ENCODE results near the gene OXGR1.

DNA sequence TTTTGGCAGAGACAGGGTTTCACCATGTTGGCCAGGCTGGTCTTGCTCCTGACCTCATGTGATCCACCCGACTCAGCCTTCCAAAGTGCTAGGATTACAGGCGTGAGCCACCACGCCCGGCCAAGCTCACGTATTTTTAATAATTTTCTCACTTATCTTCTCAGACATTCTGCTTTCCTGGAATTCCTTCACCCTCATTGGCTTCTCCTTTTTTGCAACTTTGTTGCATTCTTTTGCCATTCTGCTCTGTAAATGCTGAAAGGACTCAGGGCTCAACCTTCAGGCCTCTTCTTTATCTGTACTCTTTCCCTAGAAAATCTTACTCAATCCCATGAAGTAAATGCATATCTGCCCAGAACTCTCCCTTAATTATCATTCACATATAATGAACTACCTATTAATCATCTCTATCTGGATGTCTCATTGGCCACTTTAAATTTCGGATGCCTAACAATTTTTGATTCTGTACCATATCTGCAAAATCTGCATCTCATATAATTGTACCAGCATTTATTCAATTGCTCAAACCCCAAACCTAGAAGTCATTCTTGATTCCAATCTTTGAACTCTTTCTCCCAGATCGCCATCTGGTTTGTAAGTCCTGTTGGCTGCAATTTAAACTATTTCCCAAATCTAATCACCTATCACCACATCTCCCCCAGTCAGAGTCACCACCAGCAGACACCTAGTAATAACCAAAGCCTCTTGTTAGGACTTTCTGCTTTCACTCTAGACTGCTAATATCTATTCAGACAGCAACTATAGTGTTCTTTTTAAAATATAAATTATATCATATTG is 18.2 kb upstream of the OXGR1 start:
- TF ChIP-seq POLR2AphosphoS5 (IDR thresholded peaks at IDR 0.05) = no peak
- TF ChIP-seq, protein P1, sequence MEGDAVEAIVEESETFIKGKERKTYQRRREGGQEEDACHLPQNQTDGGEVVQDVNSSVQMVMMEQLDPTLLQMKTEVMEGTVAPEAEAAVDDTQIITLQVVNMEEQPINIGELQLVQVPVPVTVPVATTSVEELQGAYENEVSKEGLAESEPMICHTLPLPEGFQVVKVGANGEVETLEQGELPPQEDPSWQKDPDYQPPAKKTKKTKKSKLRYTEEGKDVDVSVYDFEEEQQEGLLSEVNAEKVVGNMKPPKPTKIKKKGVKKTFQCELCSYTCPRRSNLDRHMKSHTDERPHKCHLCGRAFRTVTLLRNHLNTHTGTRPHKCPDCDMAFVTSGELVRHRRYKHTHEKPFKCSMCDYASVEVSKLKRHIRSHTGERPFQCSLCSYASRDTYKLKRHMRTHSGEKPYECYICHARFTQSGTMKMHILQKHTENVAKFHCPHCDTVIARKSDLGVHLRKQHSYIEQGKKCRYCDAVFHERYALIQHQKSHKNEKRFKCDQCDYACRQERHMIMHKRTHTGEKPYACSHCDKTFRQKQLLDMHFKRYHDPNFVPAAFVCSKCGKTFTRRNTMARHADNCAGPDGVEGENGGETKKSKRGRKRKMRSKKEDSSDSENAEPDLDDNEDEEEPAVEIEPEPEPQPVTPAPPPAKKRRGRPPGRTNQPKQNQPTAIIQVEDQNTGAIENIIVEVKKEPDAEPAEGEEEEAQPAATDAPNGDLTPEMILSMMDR (IDR thresholded peaks at IDR 0.05) = no peak

All from breast epithelium (tissue), 3 donors.